K562 (cell line): Measurements from ENCODE around the gene TPD52L3.

Source experiments
- BMI1 ChIP-seq: fragments of 150-350 bp; IDR thresholded peaks from 2 replicates; pipeline ENCODE4 v1.6.1; 2014; ENCODE audit warnings: low read length
- CTCF ChIP-seq, 3 experiments: IDR thresholded peaks in 2 of 3; conservative IDR thresholded peaks in 1 of 3; 2 replicates each; pipeline ENCODE4 v1.5.1; 2011 to 2012; ENCODE audit warnings: low read length in 3 of 3, mild to moderate bottlenecking in 3 of 3, control low read depth in 2 of 3, improper control_type of control experiment in 1 of 3, inconsistent platforms in 1 of 3, low read depth in 1 of 3, mixed read lengths in 1 of 3, moderate library complexity in 1 of 3; ENCODE audit not compliant: insufficient read depth in 2 of 3
- ELF1 ChIP-seq: fragments of 200-800 bp; sonication (Bioruptor generic); IDR thresholded peaks from 2 replicates; pipeline ENCODE4 v1.6.1; 2016; ENCODE audit warnings: missing genetic modification characterization, missing compliant biosample characterization
- EP300 ChIP-seq: IDR thresholded peaks from 2 replicates; pipeline ENCODE4 v1.6.1; 2012; ENCODE audit warnings: low read length, improper control_type of control experiment
- EP400 ChIP-seq: fragments of 450-650 bp; IDR thresholded peaks from 2 replicates; pipeline ENCODE4 v1.6.1; 2017; ENCODE audit warnings: antibody characterized with exemption, mild to moderate bottlenecking, moderate library complexity
- FIP1L1 ChIP-seq: fragments of 200-400 bp; formaldehyde crosslinking; IDR thresholded peaks from 2 replicates; pipeline ENCODE4 v1.6.1; 2018; ENCODE audit warnings: mild to moderate bottlenecking, low read depth, low read length; ENCODE audit not compliant: poor library complexity, severe bottlenecking
- PATZ1 ChIP-seq: fragments of 250-450 bp; sonication (Bioruptor Pico); IDR thresholded peaks from 2 replicates; pipeline ENCODE4 v1.5.0; 2020; ENCODE audit warnings: mild to moderate bottlenecking, borderline replicate concordance
- POLR2A ChIP-seq: fragments of 450-650 bp; conservative IDR thresholded peaks from 2 replicates; pipeline ENCODE4 v1.6.1; 2016
- RBBP5 ChIP-seq: fragments of 200-600 bp; sonication (generic); IDR thresholded peaks from 2 replicates; pipeline ENCODE4 v1.6.1; 2012; ENCODE audit warnings: borderline replicate concordance, mild to moderate bottlenecking, low read length, control low read depth, inconsistent platforms; ENCODE audit not compliant: insufficient read depth, poor library complexity, severe bottlenecking
- UBTF ChIP-seq, 2 experiments: IDR thresholded peaks; 2 replicates each; pipeline ENCODE4 v1.6.1; 2012; ENCODE audit warnings: improper control_type of control experiment in 2 of 2, low read depth in 2 of 2, low read length in 2 of 2, borderline replicate concordance in 1 of 2
- ZC3H4 ChIP-seq: sonication (generic); formaldehyde crosslinking; IDR thresholded peaks from 2 replicates; pipeline ENCODE4 v1.9.0; 2021; ENCODE audit warnings: missing genetic modification reagents, borderline replicate concordance
- ZNF23 ChIP-seq: fragments of 250-450 bp; sonication (Bioruptor Pico); IDR thresholded peaks from 2 replicates; pipeline ENCODE4 v1.4.0; 2020; ENCODE audit warnings: mild to moderate bottlenecking

- TF ChIP-seq PATZ1 (CRISPR knock-in tag) = no peak
- TF ChIP-seq BMI1 = no peak
- no peak for TF ChIP-seq POLR2A
- no peak for TF ChIP-seq FIP1L1
- no peak for TF ChIP-seq EP300
- no peak for TF ChIP-seq ELF1 (tag)
- TF ChIP-seq ZNF23 (CRISPR knock-in tag) = no peak
- no peak for TF ChIP-seq CTCF (IDR thresholded peaks at IDR 0.05 in 2 of 3, conservative IDR thresholded peaks at IDR 0.05 in 1 of 3; ENCODE audit: insufficient read depth in 2 of 3, low read depth in 1 of 3, low read length in 3 of 3)
- TF ChIP-seq ZC3H4 (CRISPR knock-in tag) = no peak
- no peak for TF ChIP-seq UBTF (IDR thresholded peaks at IDR 0.05; ENCODE audit: borderline replicate concordance in 1 of 2, low read depth in 2 of 2, low read length in 2 of 2)
- TF ChIP-seq RBBP5 = no peak
- no peak for TF ChIP-seq EP400
Measured at GRCh38 chr9:6328103-6328502, at the start of gene TPD52L3.
